ENCODE data around the gene SLC23A2.

DNA sequence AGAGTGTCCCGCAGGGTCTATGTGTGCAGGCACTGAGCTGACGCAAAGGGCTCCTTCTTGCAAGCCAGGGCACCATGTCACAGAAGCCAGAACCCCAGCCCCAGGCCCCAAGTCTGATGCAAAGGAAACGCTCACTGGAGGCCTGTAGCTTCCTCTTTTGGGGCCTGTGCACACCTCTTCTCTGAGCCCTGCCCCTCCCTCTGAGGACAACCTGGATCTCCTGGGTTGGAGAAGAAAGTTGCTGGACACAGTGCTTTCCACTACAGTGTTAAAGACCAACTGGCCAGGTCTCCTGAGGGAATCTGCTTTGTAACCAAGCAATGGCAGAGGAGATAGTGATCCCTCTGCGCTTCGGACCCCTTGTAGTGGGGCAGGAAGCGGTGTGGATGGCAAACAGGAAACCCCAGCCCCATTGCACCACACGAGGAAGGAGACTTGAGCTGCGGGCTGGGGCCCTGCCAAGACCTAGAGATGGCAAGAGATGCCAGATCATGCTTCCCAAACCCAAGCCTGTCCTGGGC, 189.6 kb downstream of the SLC23A2 start:
- TF ChIP-seq YY1 (IDR thresholded peaks at IDR 0.05; ENCODE audit: insufficient read depth, insufficient read length) (no peak), ZNF274 (IDR thresholded peaks at IDR 0.05; ENCODE audit: low read depth, low read length) (no peak), SUZ12 (IDR thresholded peaks at IDR 0.05; ENCODE audit: extremely low read depth, insufficient read depth, insufficient read length) (no peak)

Measured in NT2/D1 (cell line).